GM12892 (cell line): ENCODE measurements around the gene RNF40.

Experiments
- DNase-seq: peaks from one replicate; pipeline ENCODE4 v3.0.0; 2011; ENCODE audit not compliant: insufficient read length
- FAIRE-seq: peaks from 2 replicates; lab custom pipeline; 2011; peaks lifted over from hg19 to GRCh38; lab: Jason Lieb, UNC
- POLR2A ChIP-seq: IDR thresholded peaks from 2 replicates; pipeline ENCODE4 v1.6.1; 2011; ENCODE audit warnings: low read depth, low read length, control low read depth
- POLR2AphosphoS5 ChIP-seq: IDR thresholded peaks from 2 replicates; pipeline ENCODE4 v1.6.1; 2011; ENCODE audit warnings: low read depth, low read length, control low read depth
- TAF1 ChIP-seq: IDR thresholded peaks from 2 replicates; pipeline ENCODE4 v1.6.1; 2011; ENCODE audit warnings: low read depth, mild to moderate bottlenecking, control low read depth, low read length, borderline replicate concordance

RNF40 gene

GRCh38 chr16:30782486-30783279 is 20.6 kb downstream of the RNF40 start:
- no peak for FAIRE-seq
- DNase-seq = no peak

DNA sequence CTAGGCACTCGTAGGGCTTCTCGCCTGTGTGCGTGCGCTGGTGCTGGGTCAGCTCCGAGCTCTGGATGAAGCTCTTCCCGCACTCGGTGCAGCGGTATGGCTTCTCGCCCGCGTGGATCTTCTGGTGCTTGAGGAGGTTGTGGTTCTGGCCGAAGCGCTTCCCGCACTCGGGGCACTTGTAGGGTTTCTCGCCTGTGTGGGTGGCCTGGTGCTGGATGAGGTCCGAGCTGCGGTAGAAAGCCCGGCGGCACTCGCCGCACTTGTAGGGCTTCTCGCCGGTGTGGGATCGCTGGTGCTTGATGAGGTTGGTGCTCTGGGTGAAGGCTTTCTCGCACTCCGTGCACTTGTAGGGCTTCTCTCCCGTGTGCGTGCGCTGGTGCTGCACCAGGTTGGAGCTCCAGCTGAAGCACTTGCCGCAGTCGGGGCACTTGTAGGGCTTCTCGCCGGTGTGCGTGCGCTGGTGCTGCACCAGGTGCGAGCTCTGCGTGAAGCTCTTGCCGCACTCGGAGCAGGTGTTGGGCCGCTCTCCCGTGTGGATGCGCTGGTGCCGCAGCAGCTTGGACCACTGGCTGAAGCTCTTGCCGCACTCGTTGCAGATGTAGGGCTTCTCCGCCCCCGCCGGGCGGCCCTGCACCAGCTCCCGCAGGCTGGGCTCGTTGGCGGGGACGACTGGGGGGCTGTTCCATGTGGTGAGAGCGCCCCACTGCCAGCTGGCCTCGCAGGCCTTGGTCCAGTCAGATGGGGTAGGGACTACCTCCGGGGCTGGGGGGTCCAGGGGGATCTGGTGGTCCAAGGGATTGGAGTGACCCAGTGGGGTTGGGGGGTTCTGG is 21.4 kb downstream of the RNF40 start:
- no peak for DNase-seq
- TF ChIP-seq POLR2A (no peak), POLR2AphosphoS5 (no peak), TAF1 (no peak)
- no peak for FAIRE-seq

More at GRCh38 chr16:30782486-30783279, 20.6 kb downstream of the RNF40 start:
- TF ChIP-seq TAF1 (no peak), POLR2A (no peak), POLR2AphosphoS5 (no peak)

GRCh38 chr16:30784215-30784614 is 22.1 kb downstream of the RNF40 start:
- DNase-seq (no peak), FAIRE-seq (no peak)
- TF ChIP-seq POLR2AphosphoS5 (no peak), POLR2A (no peak), TAF1 (no peak)

GRCh38 chr16:30785126-30786106 is 23.3 kb downstream of the RNF40 start:
- FAIRE-seq (no peak), DNase-seq (no peak)
- TF ChIP-seq POLR2AphosphoS5 (no peak), POLR2A (no peak), TAF1 (no peak)

GRCh38 chr16:30786115-30786935 is 24.2 kb downstream of the RNF40 start:
- TF ChIP-seq TAF1 (no peak), POLR2A (no peak), POLR2AphosphoS5 (no peak)
- FAIRE-seq (no peak), DNase-seq (no peak)

DNA sequence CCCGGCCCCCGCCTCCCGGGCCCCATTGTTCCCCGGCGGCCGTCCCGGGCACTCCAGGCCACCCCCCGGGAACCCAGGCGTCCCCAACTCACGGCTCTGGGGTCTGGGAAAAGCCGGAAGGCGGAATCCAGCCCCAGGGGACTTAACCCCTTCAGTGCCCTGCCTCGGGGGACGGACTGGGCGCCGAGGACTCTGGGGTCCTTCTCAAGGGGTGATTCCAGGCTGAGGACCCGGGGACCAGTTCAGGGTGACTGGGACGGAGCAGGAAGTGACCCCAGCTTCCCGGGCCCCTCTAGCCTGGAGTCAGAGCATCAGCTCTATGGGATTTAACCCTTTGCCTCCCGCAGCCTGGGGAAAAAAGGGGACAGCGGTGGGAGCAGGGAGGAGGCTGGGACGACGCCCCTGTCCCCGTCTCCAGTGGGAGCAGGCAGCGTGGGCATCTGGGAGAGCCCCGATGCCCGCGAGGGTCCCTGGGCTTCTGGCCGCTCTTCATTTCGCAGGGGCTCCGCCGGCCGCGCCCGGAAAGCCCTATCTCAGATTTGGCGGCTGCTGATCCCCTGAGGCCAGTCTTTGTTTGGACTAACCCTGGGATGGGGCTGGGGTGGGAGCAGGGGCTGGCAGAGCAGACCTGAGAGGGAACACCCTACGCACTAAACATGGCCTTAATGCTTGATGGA is 25.0 kb downstream of the RNF40 start, which contains the start of gene ZNF629:
ZNF629 (minus strand) TSS at position 270 of the 677 bp plus-strand sequence. CDS start 2,723 bp downstream, outside the sequence.
- no peak for FAIRE-seq
- TF ChIP-seq TAF1 (no peak), POLR2AphosphoS5 (no peak), POLR2A (no peak)

GRCh38 chr16:30787613-30788378 is 25.7 kb downstream of the RNF40 start:
- TF ChIP-seq POLR2AphosphoS5 (no peak), TAF1 (no peak), POLR2A (no peak)

More for the DNA sequence above, 25.0 kb downstream of the RNF40 start, which contains the start of gene ZNF629:
- no peak for DNase-seq

GRCh38 chr16:30793508-30794069 is 31.5 kb downstream of the RNF40 start:
- TF ChIP-seq POLR2AphosphoS5 = no peak
- TF ChIP-seq TAF1 = no peak
- TF ChIP-seq POLR2A = no peak
- DNase-seq (no peak), FAIRE-seq (no peak)

More at GRCh38 chr16:30787613-30788378, 25.7 kb downstream of the RNF40 start:
- DNase-seq (no peak), FAIRE-seq (no peak)
